ENCODE measurements around the gene TUG1. TPM values are rescaled to one million over a fixed set of nuclear protein-coding genes. Genes with fewer than 3 reads are reported as not detected.

TUG1 gene
- total and polyA plus RNA-seq, 9 of the 15 experiments (the other 6 are each of a cell fraction or from before 2014, with no cell fraction given), result 24.7 to 132 (median 58.9) TPM

GRCh38 chr22:30947173-30947815 is 21.8 kb upstream of the TUG1 start:
- TF ChIP-seq ZNF76 (CRISPR knock-in tag; IDR thresholded peaks at IDR 0.05; ENCODE audit: borderline replicate concordance) (no peak), FUS (optimal IDR thresholded peaks at IDR 0.05; ENCODE audit: low read depth, low read length) (no peak), ZNF445 (CRISPR knock-in tag; IDR thresholded peaks at IDR 0.05; ENCODE audit: low read depth) (no peak), MTF1 (CRISPR knock-in tag; IDR thresholded peaks at IDR 0.05; ENCODE audit: borderline replicate concordance) (no peak), CBFB (CRISPR knock-in tag; IDR thresholded peaks at IDR 0.05) (no peak), SAFB (IDR thresholded peaks at IDR 0.05; ENCODE audit: borderline replicate concordance, low read depth, low read length) (no peak), EHMT2 (IDR thresholded peaks at IDR 0.05) (no peak), ZNF780A (CRISPR knock-in tag; IDR thresholded peaks at IDR 0.05) (no peak), MAZ (CRISPR knock-in tag; conservative IDR thresholded peaks at IDR 0.05 in 1 of 2, IDR thresholded peaks at IDR 0.05 in 1 of 2) (no peak), NFYB (IDR thresholded peaks at IDR 0.05; ENCODE audit: extremely low read depth, insufficient read length) (no peak), ZNF695 (CRISPR knock-in tag; IDR thresholded peaks at IDR 0.05) (no peak), ELK1 (CRISPR knock-in tag; IDR thresholded peaks at IDR 0.05) (no peak), CREB3L1 (IDR thresholded peaks at IDR 0.05; ENCODE audit: borderline replicate concordance, low read depth) (no peak), ZNF408 (CRISPR knock-in tag; IDR thresholded peaks at IDR 0.05; ENCODE audit: low read depth) (no peak), NFIC (IDR thresholded peaks at IDR 0.05) (no peak), BACH1 (tag; IDR thresholded peaks at IDR 0.05) (no peak), MED1 (CRISPR knock-in tag; IDR thresholded peaks at IDR 0.05; ENCODE audit: borderline replicate concordance) (no peak), EP300 (IDR thresholded peaks at IDR 0.05; ENCODE audit: low read length) (no peak)
- WGBS (ENCODE audit: insufficient coverage, low coverage, missing lambda C conversion rate), result 75% methylated on average over 1 of the region's 5 CpGs
- Histone ChIP-seq H3K9ac (ENCODE audit: insufficient read depth in 1 of 2, low read depth in 2 of 2, low read length in 2 of 2) (no peak overlapping the region), H3K9me1 (ENCODE audit: control insufficient read depth, insufficient read depth, low read length) (no peaks in the 10 kb centered on the region), H3K9me3 (replicated peaks; ENCODE audit: control insufficient read depth, insufficient read depth, low read depth, low read length) (no peaks in the 10 kb centered on the region), H3K4me2 (ENCODE audit: insufficient read depth, low read length) (no peak overlapping the region), H3K36me3 (ENCODE audit: control insufficient read depth, insufficient read depth, low read length) (peaks cover 97% of the 10 kb centered on the region), H3K4me3 (no peak overlapping the region), H3K27ac (ENCODE audit: extremely low read depth, low read depth, low read length) (no peak overlapping the region), H2AFZ (ENCODE audit: low read depth, low read length) (no peak overlapping the region), H3K4me1 (replicated peaks in 1 of 2; ENCODE audit: control insufficient read depth in 2 of 2, insufficient read depth in 2 of 2, low read length in 2 of 2) (no peaks in the 10 kb centered on the region), H3K27me3 (ENCODE audit: control insufficient read depth in 2 of 2, insufficient read depth in 2 of 2, low read length in 2 of 2) (no peaks in the 10 kb centered on the region), H4K20me1 (replicated peaks; ENCODE audit: control insufficient read depth, insufficient read depth, low read length) (no peaks in the 10 kb centered on the region), H3K79me2 (ENCODE audit: control insufficient read depth, insufficient read depth, low read length) (no peaks in the 10 kb centered on the region)
- BruUV-seq (replicated peaks), result no TSS peak
- in situ Hi-C loops (cut with MboI) (no loop called here), intact Hi-C loops (cut with micrococcal nuclease) (no loop called here)
- no peak for ATAC-seq
- FAIRE-seq, result no peak
- CTCF ChIA-PET (ENCODE audit: low intra/inter-chr PET ratio), result interaction anchor here (0.6 to 2.0 kb wide), 5 partner anchors 134 to 418 kb away, joined by 3 to 21 read pairs (median 3); partner anchors contain the start of gene SMTN
- no peak for DNase-seq (ENCODE audit: extremely low read depth in 1 of 4, low spot score in 3 of 4)
- POLR2A ChIA-PET, result interaction anchor here (1.9 kb wide), 1 partner anchor 11 kb away, joined by 5 read pairs; no protein-coding TSS in a partner anchor
